Neural cell (in vitro differentiated cells): ENCODE data around the gene MTA1.

ENCODE experiments used
- EP300 ChIP-seq: fragments of 450-650 bp; conservative IDR thresholded peaks from 2 replicates; pipeline ENCODE4 v1.6.1; 2014; ENCODE audit warnings: antibody characterized with exemption, mild to moderate bottlenecking, moderate library complexity; ENCODE audit not compliant: poor library complexity, severe bottlenecking
- EZH2 ChIP-seq: fragments of 200-600, 300-800 bp; shearing (Covaris generic), sonication (generic); IDR thresholded peaks from 2 replicates; pipeline ENCODE4 v1.6.1; 2014; ENCODE audit warnings: antibody characterized with exemption, low read length, borderline replicate concordance, mild to moderate bottlenecking; ENCODE audit not compliant: insufficient read depth, poor library complexity, severe bottlenecking
- MXI1 ChIP-seq: fragments of 450-650 bp; conservative IDR thresholded peaks from 2 replicates; pipeline ENCODE4 v1.6.1; 2014; ENCODE audit warnings: antibody characterized with exemption, mild to moderate bottlenecking; ENCODE audit not compliant: poor library complexity, severe bottlenecking
- POLR2AphosphoS5 ChIP-seq: IDR thresholded peaks from 2 replicates; pipeline ENCODE4 v1.6.1; 2012
- TAF1 ChIP-seq: IDR thresholded peaks from 2 replicates; pipeline ENCODE4 v1.6.1; 2012; ENCODE audit warnings: low read depth
- TF ChIP-seq, protein P1 (sequence below): fragments of 450-650 bp; IDR thresholded peaks from 2 replicates; pipeline ENCODE4 v1.5.1; 2014; ENCODE audit warnings: antibody characterized with exemption, mild to moderate bottlenecking, moderate library complexity; ENCODE audit not compliant: poor library complexity, severe bottlenecking
- TF ChIP-seq, protein P2 (sequence below): IDR thresholded peaks from 2 replicates; pipeline ENCODE4 v1.6.1; 2012; ENCODE audit warnings: borderline replicate concordance

DNA sequence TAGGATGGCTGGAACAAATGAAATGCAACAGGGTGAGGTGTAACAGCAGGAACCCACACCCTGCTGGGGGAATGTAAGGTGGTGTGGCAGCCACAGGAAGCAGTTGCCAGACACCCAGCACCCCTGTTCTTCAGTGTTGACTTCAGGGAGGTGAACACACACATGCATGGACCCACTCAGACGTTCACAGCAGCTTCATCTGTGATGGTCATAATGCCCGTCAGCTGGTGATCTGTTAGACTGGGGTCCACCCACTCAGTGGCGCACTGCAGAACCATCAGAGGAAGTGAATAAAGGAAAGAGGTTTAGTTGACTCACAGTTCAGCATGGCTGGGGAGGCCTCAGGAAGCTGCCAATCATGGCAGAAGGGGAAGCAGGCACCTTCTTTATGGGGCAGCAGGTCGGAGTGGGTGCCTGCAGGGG, 44.0 kb upstream of the MTA1 start:
- TF ChIP-seq EP300 (no peak), POLR2AphosphoS5 (no peak), TAF1 (no peak), MXI1 (no peak), EZH2 (no peak)
- TF ChIP-seq, protein P1, sequence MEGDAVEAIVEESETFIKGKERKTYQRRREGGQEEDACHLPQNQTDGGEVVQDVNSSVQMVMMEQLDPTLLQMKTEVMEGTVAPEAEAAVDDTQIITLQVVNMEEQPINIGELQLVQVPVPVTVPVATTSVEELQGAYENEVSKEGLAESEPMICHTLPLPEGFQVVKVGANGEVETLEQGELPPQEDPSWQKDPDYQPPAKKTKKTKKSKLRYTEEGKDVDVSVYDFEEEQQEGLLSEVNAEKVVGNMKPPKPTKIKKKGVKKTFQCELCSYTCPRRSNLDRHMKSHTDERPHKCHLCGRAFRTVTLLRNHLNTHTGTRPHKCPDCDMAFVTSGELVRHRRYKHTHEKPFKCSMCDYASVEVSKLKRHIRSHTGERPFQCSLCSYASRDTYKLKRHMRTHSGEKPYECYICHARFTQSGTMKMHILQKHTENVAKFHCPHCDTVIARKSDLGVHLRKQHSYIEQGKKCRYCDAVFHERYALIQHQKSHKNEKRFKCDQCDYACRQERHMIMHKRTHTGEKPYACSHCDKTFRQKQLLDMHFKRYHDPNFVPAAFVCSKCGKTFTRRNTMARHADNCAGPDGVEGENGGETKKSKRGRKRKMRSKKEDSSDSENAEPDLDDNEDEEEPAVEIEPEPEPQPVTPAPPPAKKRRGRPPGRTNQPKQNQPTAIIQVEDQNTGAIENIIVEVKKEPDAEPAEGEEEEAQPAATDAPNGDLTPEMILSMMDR: no peak
- TF ChIP-seq, protein P2, sequence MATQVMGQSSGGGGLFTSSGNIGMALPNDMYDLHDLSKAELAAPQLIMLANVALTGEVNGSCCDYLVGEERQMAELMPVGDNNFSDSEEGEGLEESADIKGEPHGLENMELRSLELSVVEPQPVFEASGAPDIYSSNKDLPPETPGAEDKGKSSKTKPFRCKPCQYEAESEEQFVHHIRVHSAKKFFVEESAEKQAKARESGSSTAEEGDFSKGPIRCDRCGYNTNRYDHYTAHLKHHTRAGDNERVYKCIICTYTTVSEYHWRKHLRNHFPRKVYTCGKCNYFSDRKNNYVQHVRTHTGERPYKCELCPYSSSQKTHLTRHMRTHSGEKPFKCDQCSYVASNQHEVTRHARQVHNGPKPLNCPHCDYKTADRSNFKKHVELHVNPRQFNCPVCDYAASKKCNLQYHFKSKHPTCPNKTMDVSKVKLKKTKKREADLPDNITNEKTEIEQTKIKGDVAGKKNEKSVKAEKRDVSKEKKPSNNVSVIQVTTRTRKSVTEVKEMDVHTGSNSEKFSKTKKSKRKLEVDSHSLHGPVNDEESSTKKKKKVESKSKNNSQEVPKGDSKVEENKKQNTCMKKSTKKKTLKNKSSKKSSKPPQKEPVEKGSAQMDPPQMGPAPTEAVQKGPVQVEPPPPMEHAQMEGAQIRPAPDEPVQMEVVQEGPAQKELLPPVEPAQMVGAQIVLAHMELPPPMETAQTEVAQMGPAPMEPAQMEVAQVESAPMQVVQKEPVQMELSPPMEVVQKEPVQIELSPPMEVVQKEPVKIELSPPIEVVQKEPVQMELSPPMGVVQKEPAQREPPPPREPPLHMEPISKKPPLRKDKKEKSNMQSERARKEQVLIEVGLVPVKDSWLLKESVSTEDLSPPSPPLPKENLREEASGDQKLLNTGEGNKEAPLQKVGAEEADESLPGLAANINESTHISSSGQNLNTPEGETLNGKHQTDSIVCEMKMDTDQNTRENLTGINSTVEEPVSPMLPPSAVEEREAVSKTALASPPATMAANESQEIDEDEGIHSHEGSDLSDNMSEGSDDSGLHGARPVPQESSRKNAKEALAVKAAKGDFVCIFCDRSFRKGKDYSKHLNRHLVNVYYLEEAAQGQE: no peak
